ENCODE data around the gene RB1.

Gene RB1

DNA sequence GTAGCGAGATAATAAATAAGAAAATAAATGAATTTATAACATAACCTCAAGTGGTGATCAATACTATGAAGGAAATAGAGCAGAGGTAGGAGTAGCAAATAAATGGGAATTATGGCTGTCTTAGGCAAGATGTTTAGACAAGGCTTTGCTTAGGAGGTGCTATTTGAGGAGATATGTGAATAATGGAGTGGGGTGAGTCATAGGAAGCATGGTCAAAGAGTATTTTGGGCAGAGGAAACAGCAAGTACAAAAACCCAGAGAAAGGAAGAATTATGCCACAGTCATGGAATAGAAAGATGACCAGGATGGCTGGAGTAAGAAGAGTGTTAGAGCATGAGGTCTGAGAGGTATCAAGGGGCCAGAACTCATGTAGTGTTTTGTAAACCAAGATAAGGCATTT is 142.9 kb downstream of the RB1 start:
- Histone ChIP-seq H3K27ac (ENCODE audit: low read length) (no peak overlapping the region), H3K9me3 (ENCODE audit: insufficient read depth, low read length, severe bottlenecking) (peaks cover 14% of the 10 kb centered on the region), H3K79me2 (ENCODE audit: insufficient read depth, low read length) (peaks cover 33% of the 10 kb centered on the region), H3K27me3 (ENCODE audit: insufficient read depth, low read length, poor library complexity) (no peaks in the 10 kb centered on the region), H3K9ac (ENCODE audit: low read depth, low read length) (no peak overlapping the region), H3K36me3 (ENCODE audit: insufficient read depth, low read length) (peaks cover 36% of the 10 kb centered on the region), H3K4me3 (ENCODE audit: low read depth in 1 of 2, low read length in 2 of 2) (no peak overlapping the region), H2AFZ (ENCODE audit: low read depth, low read length) (no peak overlapping the region), H3K4me2 (ENCODE audit: insufficient read depth, low read length) (no peak overlapping the region), H3K4me1 (ENCODE audit: insufficient read depth, low read length) (no peaks in the 10 kb centered on the region), H4K20me1 (ENCODE audit: insufficient read depth, low read length) (no peaks in the 10 kb centered on the region)
- DNase-seq (no peak), ATAC-seq (ENCODE audit: insufficient read depth, low read depth) (no peak)
- TF ChIP-seq, protein P1, sequence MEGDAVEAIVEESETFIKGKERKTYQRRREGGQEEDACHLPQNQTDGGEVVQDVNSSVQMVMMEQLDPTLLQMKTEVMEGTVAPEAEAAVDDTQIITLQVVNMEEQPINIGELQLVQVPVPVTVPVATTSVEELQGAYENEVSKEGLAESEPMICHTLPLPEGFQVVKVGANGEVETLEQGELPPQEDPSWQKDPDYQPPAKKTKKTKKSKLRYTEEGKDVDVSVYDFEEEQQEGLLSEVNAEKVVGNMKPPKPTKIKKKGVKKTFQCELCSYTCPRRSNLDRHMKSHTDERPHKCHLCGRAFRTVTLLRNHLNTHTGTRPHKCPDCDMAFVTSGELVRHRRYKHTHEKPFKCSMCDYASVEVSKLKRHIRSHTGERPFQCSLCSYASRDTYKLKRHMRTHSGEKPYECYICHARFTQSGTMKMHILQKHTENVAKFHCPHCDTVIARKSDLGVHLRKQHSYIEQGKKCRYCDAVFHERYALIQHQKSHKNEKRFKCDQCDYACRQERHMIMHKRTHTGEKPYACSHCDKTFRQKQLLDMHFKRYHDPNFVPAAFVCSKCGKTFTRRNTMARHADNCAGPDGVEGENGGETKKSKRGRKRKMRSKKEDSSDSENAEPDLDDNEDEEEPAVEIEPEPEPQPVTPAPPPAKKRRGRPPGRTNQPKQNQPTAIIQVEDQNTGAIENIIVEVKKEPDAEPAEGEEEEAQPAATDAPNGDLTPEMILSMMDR (IDR thresholded peaks at IDR 0.05; ENCODE audit: borderline replicate concordance, extremely low read depth, low read length, poor library complexity, severe bottlenecking) = no peak
- TF ChIP-seq EZH2 (IDR thresholded peaks at IDR 0.05; ENCODE audit: borderline replicate concordance, low read depth, low read length, severe bottlenecking) = no peak

DNA sequence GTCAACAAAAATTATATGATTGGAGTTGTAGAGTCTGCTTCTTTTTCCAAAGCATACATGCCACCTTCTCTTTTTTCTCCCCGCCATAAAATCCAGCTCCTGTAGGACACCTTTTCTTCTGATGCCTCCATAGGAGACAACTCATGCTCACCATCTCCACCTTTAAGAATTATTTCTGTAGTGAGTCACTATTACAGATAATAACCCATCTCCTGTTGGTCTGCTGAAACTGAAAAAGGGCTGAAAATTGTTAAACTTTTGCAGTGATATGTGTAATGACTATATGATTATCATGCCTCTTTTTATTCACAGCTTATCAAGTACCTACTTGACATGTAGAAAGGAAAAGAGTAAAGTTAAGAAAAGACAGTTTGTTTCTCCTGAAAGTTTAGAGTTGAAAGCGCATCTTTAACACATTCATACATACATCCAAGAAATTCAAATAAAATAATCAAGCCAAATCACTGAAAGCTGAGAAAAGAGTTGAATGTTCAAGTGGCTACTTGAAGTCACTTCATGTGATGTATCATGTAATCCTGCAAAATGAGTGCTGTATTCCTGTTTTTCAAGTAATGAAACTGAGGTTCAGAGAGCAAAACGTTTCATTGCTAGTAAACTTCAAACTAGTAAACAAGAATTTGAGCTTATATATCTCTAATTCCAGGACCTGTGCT is 144.9 kb downstream of the RB1 start:
- no peak overlapping the region for H3K27ac ChIP-seq (ENCODE audit: low read length)
- TF ChIP-seq EZH2 (IDR thresholded peaks at IDR 0.05; ENCODE audit: borderline replicate concordance, low read depth, low read length, severe bottlenecking) = no peak
- TF ChIP-seq, protein P1 (IDR thresholded peaks at IDR 0.05; ENCODE audit: borderline replicate concordance, extremely low read depth, low read length, poor library complexity, severe bottlenecking) = no peak
- no peak overlapping the region for H2AFZ ChIP-seq (ENCODE audit: low read depth, low read length)
- ATAC-seq (ENCODE audit: insufficient read depth, low read depth) (no peak), DNase-seq (no peak)
- peaks cover 45% of the 10 kb centered on the region for H3K36me3 ChIP-seq (ENCODE audit: insufficient read depth, low read length)
- H3K4me1 ChIP-seq (ENCODE audit: insufficient read depth, low read length) = no peaks in the 10 kb centered on the region
- no peak overlapping the region for H3K4me2 ChIP-seq (ENCODE audit: insufficient read depth, low read length)
- no peak overlapping the region for H3K9ac ChIP-seq (ENCODE audit: low read depth, low read length)
- H3K27me3 ChIP-seq (ENCODE audit: insufficient read depth, low read length, poor library complexity) = no peaks in the 10 kb centered on the region
- peaks cover 14% of the 10 kb centered on the region for H3K9me3 ChIP-seq (ENCODE audit: insufficient read depth, low read length, severe bottlenecking)
- no peaks in the 10 kb centered on the region for H4K20me1 ChIP-seq (ENCODE audit: insufficient read depth, low read length)
- no peak overlapping the region for H3K4me3 ChIP-seq (ENCODE audit: low read depth in 1 of 2, low read length in 2 of 2)
- H3K79me2 ChIP-seq (ENCODE audit: insufficient read depth, low read length) = peaks cover 39% of the 10 kb centered on the region

DNA sequence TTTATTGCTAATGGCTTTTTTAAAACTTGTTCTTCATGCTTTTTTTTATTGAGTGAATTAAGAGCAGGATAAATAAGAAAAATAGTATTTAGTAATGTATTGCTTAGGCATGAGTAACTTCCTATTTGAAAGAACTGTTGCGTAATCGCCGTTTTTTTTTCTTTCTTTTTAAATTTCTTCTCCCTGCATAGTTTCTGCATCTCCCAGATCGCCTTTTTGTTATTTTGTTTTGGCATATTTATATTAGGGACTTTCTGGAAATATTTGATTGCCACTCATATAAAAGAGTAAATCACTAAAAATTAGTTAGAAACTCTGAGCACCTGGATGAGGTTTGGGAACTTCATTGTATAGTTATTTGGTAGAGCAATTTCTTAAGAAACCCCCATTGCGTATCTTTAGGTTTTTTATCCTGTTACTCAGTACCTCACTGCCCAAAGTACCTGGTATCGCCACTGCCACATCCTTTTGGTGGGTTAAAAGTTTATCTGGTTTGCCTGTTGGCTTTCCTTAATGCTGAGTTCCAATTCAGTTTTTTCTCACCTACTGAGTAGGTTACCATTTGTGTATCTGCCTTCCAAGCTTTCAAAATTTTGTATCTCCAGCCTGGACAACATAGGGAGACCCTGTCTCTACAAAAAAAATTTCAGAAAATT is 145.5 kb downstream of the RB1 start:
- H3K36me3 ChIP-seq (ENCODE audit: insufficient read depth, low read length) = peaks cover 46% of the 10 kb centered on the region
- peaks cover 35% of the 10 kb centered on the region for H3K79me2 ChIP-seq (ENCODE audit: insufficient read depth, low read length)
- no peaks in the 10 kb centered on the region for H4K20me1 ChIP-seq (ENCODE audit: insufficient read depth, low read length)
- H3K9me3 ChIP-seq (ENCODE audit: insufficient read depth, low read length, severe bottlenecking) = peaks cover 14% of the 10 kb centered on the region
- DNase-seq = no peak
- 0 out of 3 replicates have a peak, but pooled peaks have one; percentile 24 for ATAC-seq (ENCODE audit: insufficient read depth, low read depth)
- TF ChIP-seq, protein P1 (IDR thresholded peaks at IDR 0.05; ENCODE audit: borderline replicate concordance, extremely low read depth, low read length, poor library complexity, severe bottlenecking) = no peak
- TF ChIP-seq EZH2 (IDR thresholded peaks at IDR 0.05; ENCODE audit: borderline replicate concordance, low read depth, low read length, severe bottlenecking) = no peak
- H3K9ac ChIP-seq (ENCODE audit: low read depth, low read length) = no peak overlapping the region
- H3K4me1 ChIP-seq (ENCODE audit: insufficient read depth, low read length) = no peaks in the 10 kb centered on the region
- no peak overlapping the region for H3K4me3 ChIP-seq (ENCODE audit: low read depth in 1 of 2, low read length in 2 of 2)
- H2AFZ ChIP-seq (ENCODE audit: low read depth, low read length) = no peak overlapping the region
- no peak overlapping the region for H3K27ac ChIP-seq (ENCODE audit: low read length)
- H3K27me3 ChIP-seq (ENCODE audit: insufficient read depth, low read length, poor library complexity) = no peaks in the 10 kb centered on the region
- no peak overlapping the region for H3K4me2 ChIP-seq (ENCODE audit: insufficient read depth, low read length)
